Erythroblast (primary cell): ENCODE data around the gene MEAF6.
"Not testable (repeated sequence)": the region's sequence is repeated elsewhere in the genome, so short reads cannot be mapped to it uniquely, and the experiment has no call there.

Experiments
- DNase-seq, 2 experiments: peaks; one replicate each; lab custom pipeline; 2025; lab: John Stamatoyannopoulos, UW
- GATA1 ChIP-seq: IDR thresholded peaks from 2 replicates; pipeline ENCODE4 v1.6.1; 2011; ENCODE audit warnings: low read depth, mild to moderate bottlenecking, control low read depth, low read length, moderate library complexity
- POLR2A ChIP-seq: IDR thresholded peaks from 2 replicates; pipeline ENCODE4 v1.6.1; 2011; ENCODE audit warnings: mild to moderate bottlenecking, low read length

The MEAF6 gene

DNA sequence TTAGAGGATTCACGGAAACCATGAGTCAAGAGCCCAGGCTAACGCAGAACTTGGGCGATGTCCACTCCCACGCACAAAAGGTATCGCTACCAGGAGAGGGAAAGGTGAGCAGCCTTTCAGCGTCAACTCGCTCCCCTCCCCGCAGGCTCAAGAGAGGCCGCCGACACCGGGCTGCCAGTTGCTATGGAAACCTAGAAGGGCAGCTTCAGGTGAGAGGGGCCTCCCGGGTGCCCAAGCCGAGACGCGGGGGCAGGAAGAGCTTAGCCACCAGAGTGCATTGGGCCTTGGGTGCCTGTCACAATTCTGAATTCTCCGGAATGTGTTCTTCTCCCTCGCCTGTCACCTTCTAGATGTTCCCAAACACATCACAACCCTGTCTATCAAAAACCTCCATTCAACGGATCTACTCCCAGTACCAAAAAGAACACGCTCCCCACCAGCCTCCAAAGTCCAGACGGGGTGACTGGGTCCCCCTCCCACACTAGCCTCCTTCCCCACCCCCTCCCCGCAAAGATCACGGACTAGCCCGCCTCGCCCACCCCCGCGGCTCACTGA lies 694 bp downstream of the MEAF6 start:
- TF ChIP-seq POLR2A, result no peak
- TF ChIP-seq GATA1, result no peak
- DNase-seq, result peak; percentile 46 to 66

DNA sequence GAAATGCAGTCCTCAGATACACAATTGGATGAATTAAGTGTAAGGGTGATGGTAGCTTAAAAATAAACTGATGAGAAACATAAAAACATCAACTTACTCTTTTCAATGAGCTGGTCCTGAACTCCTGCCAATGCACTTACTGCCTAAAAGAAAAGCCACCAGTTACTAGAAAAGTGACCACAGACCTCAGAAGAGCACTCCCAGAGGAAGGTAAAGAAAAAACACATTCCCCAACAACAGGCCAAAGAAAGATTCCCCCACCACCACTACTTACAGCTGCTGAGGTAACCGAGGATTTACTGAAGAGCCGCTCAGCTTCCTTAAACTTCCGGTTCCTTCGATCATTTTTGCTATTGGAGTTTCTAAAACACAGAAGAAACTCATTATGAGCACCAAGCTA lies 5.4 kb downstream of the MEAF6 start:
- DNase-seq, result peak in 1 of 2 experiments; percentile 8
- TF ChIP-seq POLR2A (no peak), GATA1 (no peak)

GRCh38 chr1:37506740-37507139 lies 7.8 kb downstream of the MEAF6 start:
- TF ChIP-seq POLR2A (no peak), GATA1 (no peak)

DNA sequence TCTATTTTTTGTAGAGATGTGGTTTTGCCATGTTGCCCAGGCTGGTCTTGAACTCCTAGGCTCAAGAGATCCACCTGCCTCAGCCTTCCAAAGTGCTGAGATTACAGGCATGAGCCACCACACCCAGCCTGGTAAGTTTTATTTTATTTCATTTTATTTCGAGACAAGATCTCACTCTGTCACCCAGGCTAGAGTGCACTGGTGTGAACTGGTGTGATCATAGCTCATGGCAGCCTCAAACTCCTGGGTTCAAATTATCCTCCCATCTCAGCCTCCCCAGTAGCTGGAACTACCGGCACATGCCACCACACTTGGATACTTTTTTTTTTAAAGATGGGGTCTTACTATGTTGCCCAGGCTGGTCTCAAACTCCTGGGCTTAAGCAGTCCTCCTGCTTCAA lies 11.8 kb downstream of the MEAF6 start:
- not testable (repeated sequence) for DNase-seq

More at GRCh38 chr1:37506740-37507139, 7.8 kb downstream of the MEAF6 start:
- DNase-seq, result no peak

- no peak for DNase-seq
- TF ChIP-seq POLR2A, result no peak
- TF ChIP-seq GATA1, result no peak
Measured at GRCh38 chr1:37502104-37502503, 12.5 kb downstream of the MEAF6 start.

DNA sequence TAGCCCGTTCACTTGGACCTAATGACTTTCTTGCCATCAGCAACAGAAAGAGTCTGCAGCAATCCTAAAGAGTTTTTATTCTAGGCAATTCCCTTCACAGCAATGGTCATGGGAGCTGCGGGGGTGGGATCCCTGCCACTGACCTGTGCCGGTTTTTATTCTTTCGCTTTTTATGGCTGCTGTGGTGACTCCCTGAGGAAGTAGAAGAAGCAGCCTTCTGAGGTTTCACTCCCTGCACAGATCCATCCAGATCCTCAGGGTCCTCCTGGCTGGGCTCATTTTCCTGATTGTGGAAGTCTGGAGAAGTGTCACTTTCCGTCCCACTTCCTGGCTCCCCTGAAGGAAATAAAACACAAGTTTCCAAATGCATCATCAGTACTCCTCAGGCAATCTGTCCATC lies 12.9 kb downstream of the MEAF6 start:
- no peak for DNase-seq
- TF ChIP-seq GATA1, result no peak
- TF ChIP-seq POLR2A, result no peak

GRCh38 chr1:37498872-37499617 lies 15.5 kb downstream of the MEAF6 start:
- DNase-seq, result peak; percentile 60 to 67
- no peak for TF ChIP-seq GATA1
- TF ChIP-seq POLR2A, result no peak

- no peak for TF ChIP-seq GATA1
- no peak for TF ChIP-seq POLR2A
Measured at GRCh38 chr1:37497832-37498231, 16.7 kb downstream of the MEAF6 start.

DNA sequence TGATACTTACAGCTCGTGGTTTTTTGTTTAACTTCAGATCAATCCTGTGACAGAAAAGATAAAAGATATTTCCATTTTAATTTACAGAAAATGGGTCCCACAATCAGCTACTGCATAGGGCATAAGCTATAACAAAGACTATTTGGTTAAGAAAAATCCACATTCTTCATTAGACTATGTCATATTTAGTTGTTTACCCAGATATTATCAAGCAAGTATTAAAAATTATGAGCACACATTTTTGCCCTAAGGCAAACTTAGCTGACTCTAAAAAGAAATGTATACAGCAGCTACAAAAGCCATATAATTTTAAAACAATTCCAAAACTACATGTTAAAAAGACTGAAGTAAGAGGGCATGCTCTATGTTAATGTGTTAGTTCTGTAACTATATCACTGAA lies 18.7 kb downstream of the MEAF6 start:
- no peak for DNase-seq
- TF ChIP-seq POLR2A (no peak), GATA1 (no peak)

More at GRCh38 chr1:37497832-37498231, 16.7 kb downstream of the MEAF6 start:
- DNase-seq, result no peak

GRCh38 chr1:37493336-37494098 lies 21.0 kb downstream of the MEAF6 start:
- TF ChIP-seq GATA1, result no peak
- TF ChIP-seq POLR2A, result no peak
- DNase-seq, result no peak

- no peak for DNase-seq
- no peak for TF ChIP-seq POLR2A
- no peak for TF ChIP-seq GATA1
Measured at GRCh38 chr1:37487619-37487984, 27.0 kb downstream of the MEAF6 start.

DNA sequence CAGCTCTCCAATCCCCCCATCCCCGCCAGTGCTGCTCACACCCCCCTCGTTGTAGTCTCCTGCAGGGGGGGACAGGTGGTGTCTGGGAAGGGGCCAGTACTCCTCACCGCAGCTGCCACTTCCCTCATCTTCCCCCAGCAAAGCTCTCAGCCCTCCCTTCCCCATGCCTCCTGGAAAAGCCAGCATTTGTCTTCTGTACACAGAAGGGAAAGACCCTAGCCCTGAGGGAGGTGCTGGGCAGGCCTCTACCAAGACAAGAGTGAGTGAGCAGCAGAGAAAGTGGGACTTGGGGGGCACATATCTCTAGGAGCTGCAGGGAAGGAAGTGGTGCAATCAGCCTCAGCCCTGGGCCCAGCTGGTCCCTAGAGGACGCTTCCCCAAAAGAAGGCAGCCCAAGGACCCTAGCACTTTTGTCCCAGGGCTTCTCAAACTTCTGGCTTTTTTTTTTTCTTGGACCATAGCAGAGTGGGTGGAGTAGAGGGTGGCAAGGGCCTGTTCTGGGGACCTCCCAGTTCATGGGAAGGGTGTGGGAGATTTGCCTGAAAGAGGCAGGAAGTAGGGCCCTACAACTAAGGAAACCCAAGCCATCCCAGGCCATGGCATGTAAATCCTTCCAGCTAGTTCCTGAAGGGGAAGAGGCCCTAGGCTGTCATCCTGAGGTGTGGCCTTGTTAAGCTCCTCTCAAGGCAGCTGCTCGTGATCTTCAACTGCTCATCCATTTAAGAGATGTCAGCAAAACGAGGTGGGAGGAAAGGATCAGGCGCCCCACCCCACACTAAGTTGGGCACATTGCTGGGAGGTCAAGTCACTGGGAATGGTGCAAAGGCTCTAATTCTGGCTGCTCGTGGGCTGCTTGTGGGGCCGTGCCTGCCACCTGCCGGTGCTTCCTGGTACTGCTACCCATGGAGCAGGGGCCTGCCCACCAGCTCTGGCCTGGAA lies 27.6 kb downstream of the MEAF6 start:
- TF ChIP-seq GATA1 (no peak), POLR2A (no peak)
- peak; percentile 74 to 88 for DNase-seq
